Measurements from ENCODE around the gene ANKS3.

ANKS3 gene

GRCh38 chr16:4737545-4737944, 3.5 kb upstream of the ANKS3 start:
- H3K9ac ChIP-seq (ENCODE audit: low read length): no peak overlapping the region
- H3K4me1 ChIP-seq (ENCODE audit: low read length): peaks cover 4% of the 10 kb centered on the region; the same call in 1 of the 2 replicates
- no peak overlapping the region for H3K27ac ChIP-seq (ENCODE audit: low read length)
- no peaks in the 10 kb centered on the region for H4K20me1 ChIP-seq (ENCODE audit: insufficient read depth, low read length)
- H3K4me2 ChIP-seq (ENCODE audit: low read length): no peak overlapping the region
- no peak for TF ChIP-seq CTCF (IDR thresholded peaks at IDR 0.05; ENCODE audit: low read depth, low read length)
- no peak for TF ChIP-seq EZH2phosphoT487 (IDR thresholded peaks at IDR 0.05; ENCODE audit: low read depth)
- no peaks in the 10 kb centered on the region for H3K36me3 ChIP-seq (replicated peaks; ENCODE audit: low read depth, low read length)
- no peak overlapping the region for H3K4me3 ChIP-seq (ENCODE audit: low read length)
- no peak overlapping the region for H2AFZ ChIP-seq (ENCODE audit: low read depth, low read length)
- H3K9me3 ChIP-seq (ENCODE audit: insufficient read depth, low read length): no peaks in the 10 kb centered on the region
- peaks cover 13% of the 10 kb centered on the region for H3K79me2 ChIP-seq (ENCODE audit: low read length)
- H3K27me3 ChIP-seq (ENCODE audit: low read depth, low read length): no peaks in the 10 kb centered on the region

DNA sequence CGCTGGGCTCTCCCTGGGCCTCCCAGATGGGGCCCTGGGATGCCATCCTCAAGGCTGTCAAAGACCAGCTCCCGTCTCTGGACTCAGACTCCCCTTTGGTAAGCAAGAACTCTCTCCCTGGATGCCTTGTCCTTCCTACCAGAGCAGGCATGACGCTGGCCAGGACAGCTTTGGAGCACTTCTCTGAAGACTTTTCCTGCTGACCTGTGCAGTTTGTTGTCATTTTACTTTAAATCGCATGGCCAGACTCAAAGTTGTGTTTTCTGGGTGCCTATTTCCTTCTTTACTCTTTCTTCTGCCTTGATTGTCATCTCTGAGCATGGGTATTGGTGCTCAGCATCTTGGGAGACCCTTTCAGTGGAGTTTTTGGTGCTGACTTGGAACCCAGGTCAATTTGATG, 2.5 kb upstream of the ANKS3 start:
- TF ChIP-seq CTCF (IDR thresholded peaks at IDR 0.05; ENCODE audit: low read depth, low read length): no peak
- TF ChIP-seq EZH2phosphoT487 (IDR thresholded peaks at IDR 0.05; ENCODE audit: low read depth): no peak
- Histone ChIP-seq H4K20me1 (ENCODE audit: insufficient read depth, low read length) (no peaks in the 10 kb centered on the region), H3K4me3 (ENCODE audit: low read length) (no peak overlapping the region), H3K4me2 (ENCODE audit: low read length) (no peak overlapping the region), H3K9ac (ENCODE audit: low read length) (no peak overlapping the region), H3K36me3 (replicated peaks; ENCODE audit: low read depth, low read length) (no peaks in the 10 kb centered on the region), H3K9me3 (ENCODE audit: insufficient read depth, low read length) (no peaks in the 10 kb centered on the region), H3K27me3 (ENCODE audit: low read depth, low read length) (no peaks in the 10 kb centered on the region), H2AFZ (ENCODE audit: low read depth, low read length) (no peak overlapping the region), H3K79me2 (ENCODE audit: low read length) (peaks cover 23% of the 10 kb centered on the region), H3K27ac (ENCODE audit: low read length) (no peak overlapping the region), H3K4me1 (ENCODE audit: low read length) (peaks cover 4% of the 10 kb centered on the region; the same call in 1 of the 2 replicates)

DNA sequence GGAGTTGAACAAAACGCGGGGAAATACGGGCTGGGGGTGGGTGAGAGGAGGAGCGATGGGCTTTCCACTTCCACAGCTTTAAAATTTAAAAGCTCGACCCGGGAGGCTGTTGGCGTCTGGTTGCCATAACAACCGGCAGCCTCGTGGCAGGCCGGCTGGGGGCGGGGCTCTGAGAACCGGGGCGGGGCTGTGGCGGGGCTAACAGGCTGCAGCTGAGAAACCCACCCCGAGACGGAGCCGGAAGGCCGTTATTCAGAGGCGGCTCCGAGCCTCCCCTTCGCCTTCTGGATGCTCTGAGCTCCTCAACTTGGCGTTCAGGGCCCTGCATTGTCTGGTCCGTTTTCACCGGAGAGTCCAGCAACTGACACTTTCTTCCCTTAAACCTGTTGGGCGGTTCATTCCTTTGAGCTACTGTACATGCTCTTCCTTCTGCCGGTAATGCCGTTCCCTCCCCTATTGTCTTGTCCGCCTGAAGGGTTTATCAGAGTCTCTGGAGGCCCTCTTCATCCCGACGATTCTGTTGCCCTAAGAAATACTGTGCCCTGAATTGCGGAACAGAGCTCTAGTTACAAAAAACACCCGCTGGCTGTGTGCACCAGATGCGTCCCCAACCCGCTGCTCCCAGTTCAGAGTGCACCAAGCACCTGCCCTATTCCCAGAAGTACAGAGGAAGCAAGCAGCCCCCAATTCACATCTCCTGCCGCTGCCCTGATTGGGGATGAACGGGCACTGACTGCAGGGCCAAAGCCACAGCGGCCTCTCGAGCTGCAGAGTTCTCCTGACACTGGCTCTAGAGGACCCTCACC, 862 bp upstream of the ANKS3 start:
- Histone ChIP-seq H3K36me3 (replicated peaks; ENCODE audit: low read depth, low read length) (peaks cover 3% of the 10 kb centered on the region), H3K9me3 (ENCODE audit: insufficient read depth, low read length) (no peaks in the 10 kb centered on the region), H3K4me3 (ENCODE audit: low read length) (peak overlapping the region; percentile 96), H3K9ac (ENCODE audit: low read length) (peak overlapping the region; percentile 80), H3K4me1 (ENCODE audit: low read length) (peaks cover 4% of the 10 kb centered on the region; the same call in 1 of the 2 replicates), H3K4me2 (ENCODE audit: low read length) (peak overlapping the region; percentile 72), H3K27ac (ENCODE audit: low read length) (peak overlapping the region; percentile 39), H4K20me1 (ENCODE audit: insufficient read depth, low read length) (no peaks in the 10 kb centered on the region), H3K79me2 (ENCODE audit: low read length) (peaks cover 23% of the 10 kb centered on the region), H3K27me3 (ENCODE audit: low read depth, low read length) (no peaks in the 10 kb centered on the region), H2AFZ (ENCODE audit: low read depth, low read length) (peak overlapping the region; percentile 77)
- TF ChIP-seq EZH2phosphoT487 (IDR thresholded peaks at IDR 0.05; ENCODE audit: low read depth) (no peak), CTCF (IDR thresholded peaks at IDR 0.05; ENCODE audit: low read depth, low read length) (no peak)

DNA sequence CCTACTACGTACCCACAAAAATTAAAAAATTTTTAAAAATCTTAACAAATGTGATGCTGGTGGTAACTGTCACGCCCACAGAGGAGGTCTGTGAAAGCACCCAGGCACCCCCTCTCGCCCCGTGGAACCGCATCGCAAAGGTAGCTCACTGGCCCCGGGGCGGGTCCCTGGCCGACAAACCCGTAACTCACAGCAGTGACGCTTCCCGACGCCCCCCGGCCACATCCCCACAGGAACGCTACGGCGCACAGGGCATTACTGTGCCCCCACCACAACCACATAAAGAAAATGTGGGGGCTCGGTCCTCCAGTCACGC, 366 bp downstream of the ANKS3 start:
- Histone ChIP-seq H4K20me1 (ENCODE audit: insufficient read depth, low read length) (no peaks in the 10 kb centered on the region), H3K36me3 (replicated peaks; ENCODE audit: low read depth, low read length) (peaks cover 3% of the 10 kb centered on the region), H3K9ac (ENCODE audit: low read length) (peak overlapping the region; percentile 80), H3K27me3 (ENCODE audit: low read depth, low read length) (no peaks in the 10 kb centered on the region), H3K9me3 (ENCODE audit: insufficient read depth, low read length) (no peaks in the 10 kb centered on the region), H3K4me1 (ENCODE audit: low read length) (peaks cover 4% of the 10 kb centered on the region; the same call in 1 of the 2 replicates), H3K27ac (ENCODE audit: low read length) (peak overlapping the region; percentile 39), H3K4me2 (ENCODE audit: low read length) (peak overlapping the region; percentile 72), H3K4me3 (ENCODE audit: low read length) (peak overlapping the region; percentile 96), H2AFZ (ENCODE audit: low read depth, low read length) (peak overlapping the region; percentile 77), H3K79me2 (ENCODE audit: low read length) (peaks cover 23% of the 10 kb centered on the region)
- TF ChIP-seq CTCF (IDR thresholded peaks at IDR 0.05; ENCODE audit: low read depth, low read length) (no peak), EZH2phosphoT487 (IDR thresholded peaks at IDR 0.05; ENCODE audit: low read depth) (no peak)

Measured in OCI-LY3 (cell line).